ENCODE results near the gene RRP8. TPM values are rescaled to one million over a fixed set of nuclear protein-coding genes. Genes with fewer than 3 reads are reported as not detected.
A peak's percentile ranks its signal among the peaks of the same experiment; 100 is the strongest.

RRP8 gene
- total and polyA plus RNA-seq, 12 donors: 9.4 to 34.8 (median 22.3) TPM

GRCh38 chr11:6619004-6619745 lies 15.8 kb upstream of the RRP8 start, which contains the start of gene TPP1:
TPP1 (minus strand) TSS chr11:6619422; CDS start chr11:6619400, 22 bp downstream.
- peak in 1 of 2 donors; percentile 90 for TF ChIP-seq POLR2A (IDR thresholded peaks at IDR 0.05)
- no peak for TF ChIP-seq CTCF (IDR thresholded peaks at IDR 0.05)
- intact Hi-C loops (cut with DNase I): no loop called here
- Histone ChIP-seq H3K4me3 (peak within 1 kb of the TSS; percentile 2 to 65 (median 57)), H3K27ac (peak within 1 kb of the TSS; percentile 27 to 99 (median 90)), H3K9me3 (replicated peaks in 1 of 3) (no peaks in the 10 kb centered on the region), H3K4me1 (replicated peaks in 1 of 2) (peaks cover 6 to 19% of the 10 kb centered on the region in 2 donors), H3K36me3 (replicated peaks in 1 of 2) (peaks cover 0 to 24% of the 10 kb centered on the region in 2 donors), H3K27me3 (no peaks in the 10 kb centered on the region)
- WGBS, 4 donors: 0 to 2% (median 0%) methylated on average over 12 to 16 of the region's 16 CpGs
- DNase-seq: peak; percentile 94 to 98 (median 95)

- intact Hi-C loops (cut with DNase I): no loop called here
- Histone ChIP-seq H3K4me3 (peak overlapping the region; percentile 2 to 65 (median 57)), H3K9me3 (replicated peaks in 1 of 3) (no peaks in the 10 kb centered on the region), H3K4me1 (replicated peaks in 1 of 2) (peaks cover 6 to 21% of the 10 kb centered on the region in 2 donors), H3K36me3 (replicated peaks in 1 of 2) (peaks cover 0 to 24% of the 10 kb centered on the region in 2 donors), H3K27ac (peak overlapping the region; percentile 27 to 99 (median 90)), H3K27me3 (no peaks in the 10 kb centered on the region)
- peak; percentile 71 to 89 (median 86) for DNase-seq
- TF ChIP-seq CTCF (IDR thresholded peaks at IDR 0.05) (no peak), POLR2A (IDR thresholded peaks at IDR 0.05) (peak in 1 of 2 donors; percentile 83)
- 5 to 8% (median 6%) methylated on average over 13 to 15 of the region's 15 CpGs for whole genome bisulfite sequencing, 4 donors
Measured at GRCh38 chr11:6618117-6619003, 14.9 kb upstream of the RRP8 start.

DNA sequence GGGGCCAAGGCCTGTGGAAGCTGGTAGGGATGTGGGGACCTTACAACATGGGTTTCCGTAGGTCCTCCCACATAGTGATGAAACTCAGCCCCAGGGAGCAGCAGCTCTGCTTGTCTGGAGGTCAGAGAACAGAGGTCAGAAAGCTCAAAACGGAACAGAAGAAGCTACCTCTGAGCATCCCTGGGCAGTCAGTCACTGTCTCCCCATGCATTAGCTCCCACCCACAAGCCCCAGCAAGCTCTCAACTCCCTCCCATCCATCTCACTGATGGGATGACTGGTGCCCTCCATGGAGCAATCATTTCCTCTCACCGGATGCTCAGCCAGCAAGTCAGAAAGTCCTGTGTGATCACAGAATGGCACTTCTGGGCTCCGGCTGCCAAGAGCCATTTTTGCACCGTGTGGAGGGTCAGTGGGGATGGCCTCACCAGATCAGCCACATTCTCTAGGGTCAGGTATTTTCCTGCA lies 13.9 kb upstream of the RRP8 start:
- DNase-seq: peak in 1 of 7 donors; percentile 54
- H3K36me3 ChIP-seq (replicated peaks in 1 of 2): peaks cover 0 to 24% of the 10 kb centered on the region in 2 donors
- intact Hi-C loops (cut with DNase I): no loop called here
- H3K4me1 ChIP-seq (replicated peaks in 1 of 2): peaks cover 15 to 31% of the 10 kb centered on the region in 2 donors
- H3K27me3 ChIP-seq: no peaks in the 10 kb centered on the region
- TF ChIP-seq CTCF (IDR thresholded peaks at IDR 0.05): no peak
- TF ChIP-seq POLR2A (IDR thresholded peaks at IDR 0.05): no peak
- H3K27ac ChIP-seq: peak overlapping the region in 4 of 5 donors; percentile 78 to 99 (median 92)
- no peaks in the 10 kb centered on the region for H3K9me3 ChIP-seq (replicated peaks in 1 of 3)
- H3K4me3 ChIP-seq: peak overlapping the region in 1 of 4 donors; percentile 64
- WGBS, 4 donors: 66 to 86% (median 69%) methylated on average over 5 of the region's 5 CpGs
